HG03565 (cell line): ENCODE measurements around the gene PRUNE1.

Experiments used
- ATAC-seq: cut with Tn5 transposase; IDR thresholded peaks from one replicate; pipeline ENCODE4 v1.9.1; 2021; ENCODE audit warnings: mild to moderate bottlenecking, moderate library complexity; ENCODE audit not compliant: unreplicated experiment

PRUNE1 gene

GRCh38 chr1:151049458-151049857 is 41.2 kb downstream of the PRUNE1 start:
- ATAC-seq: no peak

- no peak for ATAC-seq
These were observed 41.9 kb downstream of the PRUNE1 start for GRCh38 chr1:151050051-151050688.

- no peak for ATAC-seq
These were observed 43.2 kb downstream of the PRUNE1 start for GRCh38 chr1:151051356-151052009.

GRCh38 chr1:151054971-151055547 is 46.8 kb downstream of the PRUNE1 start:
- ATAC-seq: no peak

GRCh38 chr1:151055581-151055980 is 47.3 kb downstream of the PRUNE1 start:
- no peak for ATAC-seq

- no peak for ATAC-seq
These were observed 47.9 kb downstream of the PRUNE1 start for GRCh38 chr1:151056149-151056548.

GRCh38 chr1:151058692-151059091 is 50.4 kb downstream of the PRUNE1 start:
- ATAC-seq: no peak

- peak; percentile 57 for ATAC-seq
These were observed 51.1 kb downstream of the PRUNE1 start, which contains the start of gene CDC42SE1 for GRCh38 chr1:151059109-151060006. TSS of gene CDC42SE1 (minus strand) at chr1:151059622. CDS start at chr1:151055730, 3,892 bp downstream.

- ATAC-seq: no peak
These were observed 51.9 kb downstream of the PRUNE1 start, which contains the start of gene MLLT11 for GRCh38 chr1:151060007-151060656. TSS of gene MLLT11 (plus strand) at chr1:151060397. CDS start at chr1:151067225, 6,828 bp downstream.

GRCh38 chr1:151060657-151061421 is 52.6 kb downstream of the PRUNE1 start:
- ATAC-seq: no peak

- no peak for ATAC-seq
These were observed 53.5 kb downstream of the PRUNE1 start for GRCh38 chr1:151061704-151062103.

- ATAC-seq: no peak
These were observed 54.6 kb downstream of the PRUNE1 start for GRCh38 chr1:151062741-151063371.

GRCh38 chr1:151065089-151065645 is 56.9 kb downstream of the PRUNE1 start:
- ATAC-seq: no peak

- no peak for ATAC-seq
These were observed 58.9 kb downstream of the PRUNE1 start for GRCh38 chr1:151067185-151067584.

- ATAC-seq: no peak
These were observed 60.8 kb downstream of the PRUNE1 start for GRCh38 chr1:151069103-151069486.

GRCh38 chr1:151070474-151071276 is 62.4 kb downstream of the PRUNE1 start, which contains the start of gene GABPB2:
TSS of gene GABPB2 (plus strand) at chr1:151070761. CDS start at chr1:151088190, 17,429 bp downstream.
- peak; percentile 62 for ATAC-seq

GRCh38 chr1:151072224-151072623 is 64.0 kb downstream of the PRUNE1 start:
- ATAC-seq: no peak
